RWPE1 (cell line): ENCODE measurements around the gene NLGN1.

ENCODE experiments used
- CTCF ChIA-PET: fragments of 350-600 bp; sonication (Branson Sonifier 250); formaldehyde crosslinking; extraction: SDS; loops from one replicate; lab custom pipeline; 2021; lab: Yijun Ruan, JAX
- POLR2A ChIA-PET: fragments of 400-600 bp; formaldehyde crosslinking; extraction: SDS; loops from one replicate; lab custom pipeline; 2020; ENCODE audit warnings: antibody characterized with exemption; ENCODE audit not compliant: low non-redundant PET; lab: Yijun Ruan, JAX
- DNase-seq: peaks from one replicate; pipeline ENCODE4 v3.0.0; 2012; ENCODE audit warnings: low spot score
- H3K27ac ChIP-seq: fragments of 450-650 bp; 2 replicates; pipeline ENCODE4 v1.5.1; 2017
- CTCF ChIP-seq: fragments of 450-650 bp; conservative IDR thresholded peaks from 2 replicates; pipeline ENCODE4 v1.5.1; 2017; ENCODE audit warnings: low read depth, mild to moderate bottlenecking

NLGN1 gene

GRCh38 chr3:174058804-174059203, 661.3 kb downstream of the NLGN1 start:
- no peak for DNase-seq
- ChIA-PET POLR2A (no interaction called here), CTCF (no interaction called here)
- no peak overlapping the region for H3K27ac ChIP-seq
- TF ChIP-seq CTCF, result no peak

DNA sequence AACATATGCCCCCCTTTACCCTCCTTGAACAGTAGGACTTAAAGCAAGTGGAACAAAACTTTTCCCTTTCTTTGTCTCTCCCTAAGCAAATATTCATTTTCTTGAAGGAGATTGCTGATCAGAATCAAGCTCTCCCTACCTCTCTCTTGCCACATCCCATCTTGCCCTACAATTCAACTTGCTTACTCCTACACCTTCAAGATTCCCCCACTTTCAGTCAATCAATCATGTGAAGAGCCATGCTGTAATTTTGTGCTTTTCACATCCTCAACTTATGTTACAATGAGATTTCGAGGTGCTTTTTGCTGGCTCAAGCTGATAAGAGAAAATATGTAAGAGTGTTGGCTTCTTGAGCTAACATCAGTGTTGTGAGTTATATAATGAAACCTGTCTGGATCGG, 662.9 kb downstream of the NLGN1 start:
- no peak overlapping the region for H3K27ac ChIP-seq
- CTCF ChIA-PET, result no interaction called here
- DNase-seq, result no peak
- POLR2A ChIA-PET, result no interaction called here
- TF ChIP-seq CTCF, result no peak

DNA sequence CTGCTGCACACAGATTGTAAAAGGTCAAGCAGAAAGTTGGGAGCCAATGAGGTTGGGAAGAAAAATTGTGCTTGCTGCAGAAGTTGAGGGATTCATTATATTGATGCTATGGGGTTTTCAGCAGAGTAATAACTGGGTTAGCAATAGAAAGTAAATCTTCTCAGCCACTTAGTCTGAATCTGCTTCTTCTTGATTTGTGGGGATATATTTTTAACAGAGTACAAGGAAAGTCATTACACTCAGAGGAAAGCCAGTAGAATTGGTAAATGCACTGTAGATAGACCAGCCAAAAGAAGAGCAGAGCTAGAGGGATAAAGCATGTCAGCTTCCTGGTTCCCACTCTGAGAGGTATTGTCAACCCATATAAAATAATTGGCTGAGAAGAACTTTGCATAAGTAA, 663.6 kb downstream of the NLGN1 start:
- H3K27ac ChIP-seq, result no peak overlapping the region
- no peak for TF ChIP-seq CTCF
- ChIA-PET CTCF (no interaction called here), POLR2A (no interaction called here)
- no peak for DNase-seq

GRCh38 chr3:174061731-174062130, 664.2 kb downstream of the NLGN1 start:
- TF ChIP-seq CTCF, result no peak
- ChIA-PET CTCF (no interaction called here), POLR2A (no interaction called here)
- no peak overlapping the region for H3K27ac ChIP-seq
- no peak for DNase-seq

DNA sequence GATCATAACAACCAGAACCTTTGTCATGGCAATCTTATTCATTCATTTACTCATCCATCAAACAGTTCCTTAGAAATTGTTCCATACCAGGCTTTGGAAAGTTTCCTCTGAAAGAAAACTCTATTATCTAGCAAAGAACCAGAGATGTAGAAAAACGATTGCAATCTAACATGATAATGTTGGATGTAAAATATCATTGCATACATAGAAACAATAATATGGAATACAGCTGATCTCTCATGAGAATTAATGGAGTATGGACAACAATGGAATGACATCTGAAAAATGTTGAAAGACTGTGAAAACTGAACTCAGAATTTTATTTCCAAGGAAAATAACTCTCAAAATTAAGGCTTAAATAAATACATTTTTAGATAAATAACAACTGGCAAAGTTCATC, 665.4 kb downstream of the NLGN1 start:
- CTCF ChIA-PET, result interaction anchor here (0.7 kb wide), 1 partner anchor 64 kb away, joined by 4 read pairs; no protein-coding TSS in a partner anchor
- no peak overlapping the region for H3K27ac ChIP-seq

DNA sequence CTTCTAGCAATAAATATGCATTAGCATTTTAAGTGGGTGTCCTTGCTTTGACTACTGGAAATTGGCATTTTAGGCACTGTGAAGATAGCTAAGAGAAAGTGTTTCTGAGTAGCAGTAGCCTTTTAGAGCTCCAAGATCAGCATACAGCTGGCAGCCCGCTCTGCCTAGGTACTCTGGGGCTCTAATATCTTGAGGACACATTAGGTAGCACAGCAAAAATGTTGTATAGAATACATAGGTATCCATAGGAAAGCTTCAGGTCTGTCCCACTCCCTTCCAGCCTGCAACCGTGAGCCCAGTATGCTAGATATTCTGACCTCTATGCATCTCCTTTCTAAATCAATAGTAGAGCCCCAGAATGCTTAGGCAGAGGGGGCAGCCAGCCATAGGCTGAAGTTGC, 670.5 kb downstream of the NLGN1 start:
- ChIA-PET CTCF (no interaction called here), POLR2A (no interaction called here)
- H3K27ac ChIP-seq, result no peak overlapping the region
- TF ChIP-seq CTCF, result no peak
- DNase-seq, result no peak

More for the DNA sequence above, 665.4 kb downstream of the NLGN1 start:
- no peak for DNase-seq
- POLR2A ChIA-PET, result no interaction called here
- TF ChIP-seq CTCF, result no peak

GRCh38 chr3:174072675-174073074, 675.1 kb downstream of the NLGN1 start:
- peak; percentile 2 for DNase-seq
- no peak overlapping the region for H3K27ac ChIP-seq
- no peak for TF ChIP-seq CTCF
- ChIA-PET POLR2A (no interaction called here), CTCF (no interaction called here)
